ENCODE measurements around the gene SLC39A1.

DNA sequence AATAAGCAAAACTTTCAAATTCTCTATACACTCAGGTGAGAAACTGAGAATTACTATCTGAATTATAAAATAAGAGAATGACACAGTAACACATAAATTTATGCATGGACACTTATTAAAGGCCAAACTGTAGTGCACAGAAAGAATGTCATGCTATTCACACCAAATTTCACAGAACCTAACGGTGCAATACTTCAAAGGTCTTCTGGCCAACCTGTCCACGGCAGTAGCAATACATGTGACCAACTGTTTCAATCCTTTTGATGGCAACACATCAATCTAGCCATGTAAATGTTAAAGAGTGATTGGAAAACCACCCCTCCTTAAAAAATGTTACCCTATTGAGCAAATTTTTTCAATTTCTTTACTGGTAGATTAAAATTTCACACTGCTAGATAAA lies 51.0 kb downstream of the SLC39A1 start:
- TF ChIP-seq POLR2A (IDR thresholded peaks at IDR 0.05; ENCODE audit: low read depth, low read length) (no peak), POLR2AphosphoS5 (IDR thresholded peaks at IDR 0.05; ENCODE audit: insufficient read depth, low read depth, low read length) (no peak)
- TF ChIP-seq, protein P1, sequence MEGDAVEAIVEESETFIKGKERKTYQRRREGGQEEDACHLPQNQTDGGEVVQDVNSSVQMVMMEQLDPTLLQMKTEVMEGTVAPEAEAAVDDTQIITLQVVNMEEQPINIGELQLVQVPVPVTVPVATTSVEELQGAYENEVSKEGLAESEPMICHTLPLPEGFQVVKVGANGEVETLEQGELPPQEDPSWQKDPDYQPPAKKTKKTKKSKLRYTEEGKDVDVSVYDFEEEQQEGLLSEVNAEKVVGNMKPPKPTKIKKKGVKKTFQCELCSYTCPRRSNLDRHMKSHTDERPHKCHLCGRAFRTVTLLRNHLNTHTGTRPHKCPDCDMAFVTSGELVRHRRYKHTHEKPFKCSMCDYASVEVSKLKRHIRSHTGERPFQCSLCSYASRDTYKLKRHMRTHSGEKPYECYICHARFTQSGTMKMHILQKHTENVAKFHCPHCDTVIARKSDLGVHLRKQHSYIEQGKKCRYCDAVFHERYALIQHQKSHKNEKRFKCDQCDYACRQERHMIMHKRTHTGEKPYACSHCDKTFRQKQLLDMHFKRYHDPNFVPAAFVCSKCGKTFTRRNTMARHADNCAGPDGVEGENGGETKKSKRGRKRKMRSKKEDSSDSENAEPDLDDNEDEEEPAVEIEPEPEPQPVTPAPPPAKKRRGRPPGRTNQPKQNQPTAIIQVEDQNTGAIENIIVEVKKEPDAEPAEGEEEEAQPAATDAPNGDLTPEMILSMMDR (IDR thresholded peaks at IDR 0.05; ENCODE audit: extremely low read depth in 1 of 2, insufficient read depth in 1 of 2, low read depth in 1 of 2, low read length in 2 of 2): no peak
